ENCODE results near the gene FNDC11. TPM values are rescaled to one million over a fixed set of nuclear protein-coding genes. Genes with fewer than 3 reads are reported as not detected.
"Not testable (repeated sequence)": the region's sequence is repeated elsewhere in the genome, so short reads cannot be mapped to it uniquely, and the experiment has no call there.

FNDC11 gene
- total RNA-seq, 2 experiments from 2014 or later: 0.41 to 3.0 TPM

DNA sequence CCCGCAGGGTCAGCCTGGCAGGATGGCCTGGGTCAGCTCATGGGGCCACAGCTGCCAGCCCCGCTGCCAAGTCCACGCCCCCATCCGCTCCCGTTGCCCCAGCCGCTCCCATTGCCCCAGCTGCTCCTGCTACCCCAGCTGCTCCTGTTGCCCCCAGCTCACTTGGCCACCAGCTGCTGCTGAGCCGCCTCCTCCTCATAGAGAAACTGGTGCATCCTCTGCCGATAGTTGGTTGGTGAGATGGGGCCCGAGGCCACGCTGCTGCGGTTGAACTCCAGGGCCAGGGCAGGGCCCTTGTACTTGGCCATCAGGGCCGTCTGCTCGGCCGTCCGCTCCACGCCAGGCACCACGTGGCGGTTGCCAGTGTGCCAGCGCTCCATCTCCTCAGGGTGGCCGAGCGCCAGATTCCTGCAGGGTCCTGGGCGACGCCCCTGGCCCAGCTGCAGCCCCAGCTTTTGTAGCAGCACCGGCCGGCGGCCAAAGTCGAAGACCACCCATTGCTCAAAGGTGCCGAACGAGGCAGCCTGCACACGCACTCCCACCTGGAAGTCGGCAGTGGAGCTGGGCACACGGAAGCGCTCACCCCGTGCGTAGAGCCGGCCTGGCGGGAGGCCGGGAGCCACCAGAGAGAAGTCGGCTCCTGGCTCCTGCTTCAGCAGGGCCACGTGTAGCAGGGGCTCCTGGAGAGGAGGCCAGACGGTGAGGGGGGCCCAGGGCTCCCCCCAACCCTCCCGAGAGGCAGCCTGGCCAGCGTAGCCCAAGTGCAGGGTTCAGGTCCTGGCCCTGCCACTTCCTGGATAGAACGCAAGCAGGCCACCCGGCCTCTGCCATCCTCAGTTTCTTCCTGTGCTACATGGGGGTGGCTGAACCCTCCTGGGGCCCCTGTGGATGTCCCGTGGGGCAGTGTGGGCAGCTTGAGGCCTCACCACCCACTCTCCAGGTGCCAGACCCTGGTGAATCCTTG, 15.3 kb downstream of the FNDC11 start:
- no TSS peak for BruUV-seq (replicated peaks)
- TF ChIP-seq EZH2phosphoT487 (IDR thresholded peaks at IDR 0.05; ENCODE audit: borderline replicate concordance, low read depth, low read length): no peak
- TF ChIP-seq, protein P1, sequence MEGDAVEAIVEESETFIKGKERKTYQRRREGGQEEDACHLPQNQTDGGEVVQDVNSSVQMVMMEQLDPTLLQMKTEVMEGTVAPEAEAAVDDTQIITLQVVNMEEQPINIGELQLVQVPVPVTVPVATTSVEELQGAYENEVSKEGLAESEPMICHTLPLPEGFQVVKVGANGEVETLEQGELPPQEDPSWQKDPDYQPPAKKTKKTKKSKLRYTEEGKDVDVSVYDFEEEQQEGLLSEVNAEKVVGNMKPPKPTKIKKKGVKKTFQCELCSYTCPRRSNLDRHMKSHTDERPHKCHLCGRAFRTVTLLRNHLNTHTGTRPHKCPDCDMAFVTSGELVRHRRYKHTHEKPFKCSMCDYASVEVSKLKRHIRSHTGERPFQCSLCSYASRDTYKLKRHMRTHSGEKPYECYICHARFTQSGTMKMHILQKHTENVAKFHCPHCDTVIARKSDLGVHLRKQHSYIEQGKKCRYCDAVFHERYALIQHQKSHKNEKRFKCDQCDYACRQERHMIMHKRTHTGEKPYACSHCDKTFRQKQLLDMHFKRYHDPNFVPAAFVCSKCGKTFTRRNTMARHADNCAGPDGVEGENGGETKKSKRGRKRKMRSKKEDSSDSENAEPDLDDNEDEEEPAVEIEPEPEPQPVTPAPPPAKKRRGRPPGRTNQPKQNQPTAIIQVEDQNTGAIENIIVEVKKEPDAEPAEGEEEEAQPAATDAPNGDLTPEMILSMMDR (conservative IDR thresholded peaks at IDR 0.05; ENCODE audit: low read length): no peak
- no peak for DNase-seq (ENCODE audit: low spot score)
- Histone ChIP-seq H3K36me3 (ENCODE audit: insufficient read depth, low read length) (no peaks in the 10 kb centered on the region), H3K79me2 (ENCODE audit: insufficient read depth, low read depth, low read length) (no peaks in the 10 kb centered on the region), H3K9me2 (ENCODE audit: insufficient read depth, low read length) (no peaks in the 10 kb centered on the region), H3K4me2 (ENCODE audit: low read length) (no peak overlapping the region), H3K9me3 (ENCODE audit: low read length) (no peaks in the 10 kb centered on the region), H3K4me1 (ENCODE audit: insufficient read depth, low read length, poor library complexity, severe bottlenecking) (peaks cover 13% of the 10 kb centered on the region), H2AFZ (ENCODE audit: low read length) (no peak overlapping the region), H3K27ac (ENCODE audit: low read depth, low read length, poor library complexity, severe bottlenecking) (no peak overlapping the region), H4K20me1 (ENCODE audit: insufficient read depth, low read length) (no peaks in the 10 kb centered on the region), H3K4me3 (ENCODE audit: low read depth, low read length, poor library complexity, severe bottlenecking) (no peak overlapping the region)
- ChIA-PET CTCF (ENCODE audit: unreplicated experiment) (interaction anchor here (0.6 to 1.1 kb wide), 2 partner anchors 27 to 73 kb away, joined by 11 to 16 read pairs; no protein-coding TSS in a partner anchor), POLR2A (no interaction called here)
- intact Hi-C loops (cut with micrococcal nuclease; ENCODE audit: unreplicated experiment): no loop called here

DNA sequence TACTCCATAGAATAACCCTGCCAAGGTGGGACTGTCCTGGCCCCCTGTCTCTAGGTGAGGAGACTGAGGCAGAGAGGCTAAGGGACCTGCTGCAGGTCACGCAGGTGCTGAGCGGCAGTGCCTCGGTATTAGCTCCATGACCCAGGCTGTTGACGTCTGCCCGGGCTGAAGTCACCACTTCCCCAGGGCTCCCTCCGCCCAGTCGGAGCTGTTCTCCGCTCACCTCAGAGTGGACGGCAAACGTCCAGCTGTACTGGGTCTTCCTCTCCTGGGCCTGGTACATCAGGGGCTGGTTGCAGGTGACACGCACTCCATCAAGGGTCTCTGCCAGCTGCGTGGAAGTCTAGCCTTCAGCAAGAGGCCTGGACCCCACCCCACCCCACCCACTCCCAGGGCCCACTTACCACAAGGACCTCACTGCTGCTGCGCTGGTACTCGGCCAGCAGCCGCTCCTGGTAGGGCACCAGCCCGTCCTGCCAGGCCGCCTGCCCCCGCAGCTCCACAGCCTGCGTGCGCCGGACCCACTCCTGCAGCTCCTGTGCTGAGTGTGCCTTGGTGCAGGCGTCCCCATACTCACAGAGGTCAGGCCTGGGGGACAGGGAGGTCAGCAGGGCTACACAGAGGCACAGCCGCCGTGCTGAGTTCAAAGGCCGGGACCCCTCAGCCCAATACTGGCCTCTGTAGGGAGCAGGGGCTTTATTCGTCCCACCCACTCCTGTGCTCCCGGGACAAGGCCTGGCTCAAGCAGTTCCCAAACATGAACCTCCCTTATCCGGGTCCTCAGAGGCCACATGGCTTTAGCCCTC, 16.5 kb downstream of the FNDC11 start:
- DNase-seq (ENCODE audit: low spot score): no peak
- no peak for TF ChIP-seq EZH2phosphoT487 (IDR thresholded peaks at IDR 0.05; ENCODE audit: borderline replicate concordance, low read depth, low read length)
- TF ChIP-seq, protein P1 (conservative IDR thresholded peaks at IDR 0.05; ENCODE audit: low read length): no peak
- no peak overlapping the region for H3K4me3 ChIP-seq (ENCODE audit: low read depth, low read length, poor library complexity, severe bottlenecking)
- H3K9me2 ChIP-seq (ENCODE audit: insufficient read depth, low read length): no peaks in the 10 kb centered on the region
- H3K4me1 ChIP-seq (ENCODE audit: insufficient read depth, low read length, poor library complexity, severe bottlenecking): peaks cover 18% of the 10 kb centered on the region
- H3K27ac ChIP-seq (ENCODE audit: low read depth, low read length, poor library complexity, severe bottlenecking): no peak overlapping the region
- BruUV-seq (replicated peaks): no TSS peak
- intact Hi-C loops (cut with micrococcal nuclease; ENCODE audit: unreplicated experiment): no loop called here
- no peaks in the 10 kb centered on the region for H3K36me3 ChIP-seq (ENCODE audit: insufficient read depth, low read length)
- H4K20me1 ChIP-seq (ENCODE audit: insufficient read depth, low read length): no peaks in the 10 kb centered on the region
- H3K4me2 ChIP-seq (ENCODE audit: low read length): no peak overlapping the region
- CTCF ChIA-PET (ENCODE audit: unreplicated experiment): interaction anchor here (1.1 kb wide), 1 partner anchor 74 kb away, joined by 16 read pairs; no protein-coding TSS in a partner anchor
- no peaks in the 10 kb centered on the region for H3K79me2 ChIP-seq (ENCODE audit: insufficient read depth, low read depth, low read length)
- no peaks in the 10 kb centered on the region for H3K9me3 ChIP-seq (ENCODE audit: low read length)
- no peak overlapping the region for H2AFZ ChIP-seq (ENCODE audit: low read length)
- POLR2A ChIA-PET: no interaction called here

DNA sequence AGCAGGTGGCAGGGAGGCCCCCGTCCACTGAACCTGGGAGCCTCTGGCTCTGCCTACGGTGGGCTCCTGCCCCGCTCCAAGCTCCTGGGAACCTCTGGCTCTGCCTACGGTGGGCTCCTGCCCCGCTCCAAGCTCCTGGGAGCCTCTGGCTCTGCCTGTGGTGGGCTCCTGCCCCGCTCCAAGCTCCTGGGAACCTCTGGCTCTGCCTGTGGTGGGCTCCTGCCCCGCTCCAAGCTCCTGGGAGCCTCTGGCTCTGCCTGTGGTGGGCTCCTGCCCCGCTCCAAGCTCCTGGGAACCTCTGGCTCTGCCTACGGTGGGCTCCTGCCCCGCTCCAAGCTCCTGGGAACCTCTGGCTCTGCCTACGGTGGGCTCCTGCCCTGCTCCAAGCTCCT, 17.1 kb downstream of the FNDC11 start:
- DNase-seq (ENCODE audit: low spot score); H3K9me3 ChIP-seq (ENCODE audit: low read length); H3K79me2 ChIP-seq (ENCODE audit: insufficient read depth, low read depth, low read length); BruUV-seq (replicated peaks); H3K9me2 ChIP-seq (ENCODE audit: insufficient read depth, low read length); H3K4me3 ChIP-seq (ENCODE audit: low read depth, low read length, poor library complexity, severe bottlenecking); H4K20me1 ChIP-seq (ENCODE audit: insufficient read depth, low read length); intact Hi-C loops (cut with micrococcal nuclease; ENCODE audit: unreplicated experiment); CTCF ChIA-PET (ENCODE audit: unreplicated experiment); H3K36me3 ChIP-seq (ENCODE audit: insufficient read depth, low read length); H3K27ac ChIP-seq (ENCODE audit: low read depth, low read length, poor library complexity, severe bottlenecking); H3K4me2 ChIP-seq (ENCODE audit: low read length); POLR2A ChIA-PET; H2AFZ ChIP-seq (ENCODE audit: low read length): not testable (repeated sequence)
- peaks cover 18% of the 10 kb centered on the region for H3K4me1 ChIP-seq (ENCODE audit: insufficient read depth, low read length, poor library complexity, severe bottlenecking)
